HepG2 (cell line): ENCODE results near the gene TOLLIP. TPM values are rescaled to one million over a fixed set of nuclear protein-coding genes. Genes with fewer than 3 reads are reported as not detected.

Experiments used
- ATAC-seq: fragments of 200-7000 bp; cut with Tn5 transposase; 3 replicates; pipeline ENCODE4 v1.9.1; 2020; ENCODE audit warnings: mild to moderate bottlenecking, moderate library complexity
- BruUV-seq: library from RNA; stranded (reverse); fragments of 400-500 nt; replicated peaks from 2 replicates; lab custom pipeline; 2021; lab: Mats Ljungman, UMichigan
- CTCF ChIA-PET: fragments of 300-600 bp; formaldehyde crosslinking; extraction: SDS; loops from one replicate; lab custom pipeline; 2021; ENCODE audit warnings: low total read pairs, inconsistent platforms, low intra/inter-chr PET ratio; lab: Yijun Ruan, JAX
- POLR2A ChIA-PET: fragments of 350-600 bp; sonication (Branson Sonifier 250); formaldehyde crosslinking; loops from one replicate; lab custom pipeline; 2020; ENCODE audit warnings: antibody characterized with exemption, inconsistent platforms; lab: Yijun Ruan, JAX
- DNase-seq: peaks from one replicate; pipeline ENCODE4 v3.0.0-alpha.2; 2015; ENCODE audit warnings: low spot score
- FAIRE-seq: peaks from 3 replicates; lab custom pipeline; 2011; peaks lifted over from hg19 to GRCh38; lab: Jason Lieb, UNC
- H2AFZ ChIP-seq: one replicate; pipeline ENCODE4 v1.6.1; 2011; ENCODE audit warnings: low read length, inconsistent platforms
- H3K27ac ChIP-seq: fragments of 300-600 bp; 3 replicates; pipeline ENCODE4 v1.8.0; 2011; ENCODE audit warnings: mixed run types, mild to moderate bottlenecking, mixed read lengths, low read length, inconsistent platforms; ENCODE audit not compliant: insufficient read depth; ENCODE audit errors: extremely low read length
- H3K27me3 ChIP-seq, 2 experiments: fragments of 200-600 bp in 1 of 2; 2 replicates in 1 of 2; 3 replicates in 1 of 2; pipeline versions ENCODE4 v1.6.0 to v1.8.0; 2011; ENCODE audit warnings: low read length in 2 of 2, mild to moderate bottlenecking in 2 of 2, moderate library complexity in 2 of 2, inconsistent platforms in 1 of 2; ENCODE audit not compliant: insufficient read depth in 2 of 2, control insufficient read depth in 1 of 2
- H3K36me3 ChIP-seq, 2 experiments: fragments of 200-600 bp in 1 of 2; replicated peaks in 1 of 2; 2 replicates in 1 of 2; 3 replicates in 1 of 2; pipeline versions ENCODE4 v1.5.1 to v1.8.0; 2011; ENCODE audit warnings: low read length in 2 of 2, inconsistent platforms in 1 of 2; ENCODE audit not compliant: insufficient read depth in 2 of 2, control insufficient read depth in 1 of 2
- H3K4me1 ChIP-seq: 2 replicates; pipeline ENCODE4 v1.5.1; 2012; ENCODE audit warnings: low read length, inconsistent platforms; ENCODE audit not compliant: insufficient read depth
- H3K4me2 ChIP-seq: 2 replicates; pipeline ENCODE4 v1.6.0; 2011; ENCODE audit warnings: low read depth, low read length, inconsistent platforms
- H3K4me3 ChIP-seq, 3 experiments: fragments of 200-600 bp in 1 of 3; sonication (generic), shearing (Covaris generic) in 1 of 3; replicated peaks in 1 of 3; 2 replicates each; pipeline ENCODE4 v1.5.1; 2011 to 2016; ENCODE audit warnings: low read length in 3 of 3, inconsistent platforms in 2 of 3, low read depth in 2 of 3, mild to moderate bottlenecking in 2 of 3, control low read depth in 1 of 3, mixed read lengths in 1 of 3; ENCODE audit not compliant: insufficient read depth in 1 of 3
- H3K79me2 ChIP-seq: one replicate; pipeline ENCODE4 v1.6.1; 2011; ENCODE audit warnings: low read length, inconsistent platforms; ENCODE audit not compliant: insufficient read depth
- H3K9ac ChIP-seq: 2 replicates; pipeline ENCODE4 v1.6.0; 2011; ENCODE audit warnings: mild to moderate bottlenecking, low read depth, low read length, inconsistent platforms; ENCODE audit not compliant: insufficient read depth
- H3K9me3 ChIP-seq: 2 replicates; pipeline ENCODE4 v1.5.1; 2012; ENCODE audit warnings: mild to moderate bottlenecking, low read length
- H4K20me1 ChIP-seq: 2 replicates; pipeline ENCODE4 v1.6.0; 2011; ENCODE audit warnings: inconsistent platforms, mild to moderate bottlenecking, low read length, moderate library complexity; ENCODE audit not compliant: insufficient read depth
- HMGXB4 ChIP-seq, 2 experiments: sonication (generic) in 1 of 2; formaldehyde crosslinking in 1 of 2; IDR thresholded peaks; 2 replicates each; pipeline versions ENCODE4 v1.4.0 to v1.6.1; 2018 to 2020; ENCODE audit warnings: missing genetic modification reagents in 2 of 2, borderline replicate concordance in 1 of 2, low read depth in 1 of 2, mild to moderate bottlenecking in 1 of 2, missing biosample characterization in 1 of 2
- HOXA3 ChIP-seq: sonication (generic); formaldehyde crosslinking; IDR thresholded peaks from 2 replicates; pipeline ENCODE4 v1.5.0; 2020; ENCODE audit warnings: missing genetic modification reagents
- NR1H2 ChIP-seq: sonication (generic); formaldehyde crosslinking; IDR thresholded peaks from 2 replicates; pipeline ENCODE4 v1.8.1; 2022; ENCODE audit warnings: low read depth, missing genetic modification reagents, borderline replicate concordance
- PRDM4 ChIP-seq: sonication (generic); formaldehyde crosslinking; IDR thresholded peaks from 2 replicates; pipeline ENCODE4 v1.9.0; 2021; ENCODE audit warnings: missing genetic modification reagents, borderline replicate concordance
- YY1 ChIP-seq: IDR thresholded peaks from 2 replicates; pipeline ENCODE4 v1.6.1; 2011; ENCODE audit warnings: low read length, low read depth, moderate library complexity, mild to moderate bottlenecking; ENCODE audit not compliant: insufficient read depth, insufficient replicate concordance
- WGBS: methylation state at CpG from one replicate; pipeline ENCODE4 v1.1.6; 2017; ENCODE audit warnings: low lambda C conversion rate; 5-methylcytosine and 5-hydroxymethylcytosine counted together
- in situ Hi-C: cut with HindIII; loops from 2 replicates; pipeline ENCODE4 v1.10.0; 2017; ENCODE audit warnings: low pct_unique_long_range_greater_than_20kb; ENCODE audit not compliant: extremely low pct_ligation_motif_present
- intact Hi-C: fragments of 100-400 bp; cut with micrococcal nuclease; formaldehyde crosslinking; loops from one replicate; pipeline ENCODE4 v1.10.0; 2022; ENCODE audit not compliant: unreplicated experiment
- polyA plus RNA-seq, 8 experiments: library from polyadenylated mRNA; depleted of rRNA in 3 of 8; stranded (reverse) in 7 of 8; unstranded in 1 of 8; fragments of >200 nt; fragmentation: Illumina TruSeq in 4 of 8; extraction: Trizol in 4 of 8; gene quantifications; 2 replicates each; pipeline versions ENCODE4 v1.2.1 to v1.2.3, GENCODE V29; 2011 to 2016; ENCODE audit warnings: low read depth in 4 of 8, missing spikeins in 1 of 8, mixed read lengths in 1 of 8; ENCODE audit not compliant: insufficient read depth in 1 of 8
- total RNA-seq, 5 experiments: library from RNA; depleted of rRNA; stranded (reverse); fragments of >200 nt; fragmentation: Illumina TruSeq; extraction: Trizol; gene quantifications; 2 replicates each; pipeline ENCODE4 v1.2.3, GENCODE V29; 2016; ENCODE audit warnings: low read depth in 1 of 5

TOLLIP gene
- total and polyA plus RNA-seq, 2 of the 13 experiments (the other 11 are each of a cell fraction or from before 2014, with no cell fraction given): 25.9 to 47.5 TPM

GRCh38 chr11:1252371-1253102 lies 56.9 kb downstream of the TOLLIP start:
- 49% methylated on average over 27 of the region's 38 CpGs for WGBS
- no peak overlapping the region for H3K4me2 ChIP-seq
- H2AFZ ChIP-seq: no peak overlapping the region
- ChIA-PET CTCF (no interaction called here), POLR2A (no interaction called here)
- H3K36me3 ChIP-seq: no peaks in the 10 kb centered on the region
- FAIRE-seq: no peak
- intact Hi-C loops (no loop called here), in situ Hi-C loops (no loop called here)
- H3K27me3 ChIP-seq: no peaks in the 10 kb centered on the region
- H3K9me3 ChIP-seq: peaks cover 14% of the 10 kb centered on the region; the same call in 1 of the 2 replicates
- no peaks in the 10 kb centered on the region for H3K4me1 ChIP-seq
- H4K20me1 ChIP-seq: no peaks in the 10 kb centered on the region
- no TSS peak for BruUV-seq
- H3K27ac ChIP-seq: no peak overlapping the region
- no peaks in the 10 kb centered on the region for H3K79me2 ChIP-seq
- H3K9ac ChIP-seq: no peak overlapping the region
- ATAC-seq: no peak
- no peak overlapping the region for H3K4me3 ChIP-seq
- TF ChIP-seq YY1 (no peak), NR1H2 (CRISPR knock-in tag) (no peak), PRDM4 (CRISPR knock-in tag) (no peak), HMGXB4 (CRISPR knock-in tag; IDR thresholded peaks at IDR 0.05; ENCODE audit: borderline replicate concordance in 1 of 2, low read depth in 1 of 2) (no peak), HOXA3 (CRISPR knock-in tag) (no peak)
- no peak for DNase-seq
